NT2/D1 (cell line): ENCODE data around the gene PNKD.
"Not testable (repeated sequence)": the region's sequence is repeated elsewhere in the genome, so short reads cannot be mapped to it uniquely, and the experiment has no call there.

Source experiments
- DNase-seq: peaks from one replicate; pipeline ENCODE4 v3.0.0-alpha.2; 2011; ENCODE audit warnings: low read depth, low spot score
- H3K27me3 ChIP-seq: 2 replicates; pipeline ENCODE4 v1.6.0; 2011; ENCODE audit warnings: mild to moderate bottlenecking; ENCODE audit not compliant: insufficient read length, insufficient read depth
- H3K36me3 ChIP-seq: 2 replicates; pipeline ENCODE4 v1.6.1; 2011; ENCODE audit warnings: mild to moderate bottlenecking, low read length, mixed read lengths; ENCODE audit not compliant: insufficient read depth, insufficient read length
- H3K4me1 ChIP-seq: 2 replicates; pipeline ENCODE4 v1.5.1; 2011; ENCODE audit not compliant: insufficient read depth, insufficient read length
- H3K4me3 ChIP-seq: 2 replicates; pipeline ENCODE4 v1.5.1; 2011; ENCODE audit warnings: low read depth; ENCODE audit not compliant: insufficient read length
- H3K9ac ChIP-seq: 2 replicates; pipeline ENCODE4 v1.6.0; 2011; ENCODE audit warnings: low read depth; ENCODE audit not compliant: insufficient read length
- H3K9me3 ChIP-seq: 2 replicates; pipeline ENCODE4 v1.5.1; 2011; ENCODE audit warnings: mild to moderate bottlenecking, low read length; ENCODE audit not compliant: insufficient read depth
- SUZ12 ChIP-seq: IDR thresholded peaks from 2 replicates; pipeline ENCODE4 v1.6.1; 2011; ENCODE audit not compliant: insufficient read length, insufficient read depth; ENCODE audit errors: extremely low read depth
- YY1 ChIP-seq: IDR thresholded peaks from 2 replicates; pipeline ENCODE4 v1.6.1; 2011; ENCODE audit not compliant: insufficient read length, insufficient read depth
- ZNF274 ChIP-seq: IDR thresholded peaks from 2 replicates; pipeline ENCODE4 v1.6.1; 2011; ENCODE audit warnings: mild to moderate bottlenecking, low read depth, low read length

Gene PNKD

GRCh38 chr2:218267259-218267658 lies 3.1 kb upstream of the PNKD start:
- H3K27me3 ChIP-seq = no peaks in the 10 kb centered on the region
- H3K9ac ChIP-seq = no peak overlapping the region
- H3K4me3 ChIP-seq = no peak overlapping the region
- no peak for TF ChIP-seq ZNF274
- no peak for TF ChIP-seq YY1
- TF ChIP-seq SUZ12 = no peak
- H3K36me3 ChIP-seq = peaks cover 70% of the 10 kb centered on the region
- peaks cover 2% of the 10 kb centered on the region for H3K4me1 ChIP-seq
- no peak for DNase-seq
- no peaks in the 10 kb centered on the region for H3K9me3 ChIP-seq

- peaks cover 2% of the 10 kb centered on the region for H3K4me1 ChIP-seq
- DNase-seq = no peak
Observed at GRCh38 chr2:218270721-218271486, 585 bp downstream of the PNKD start.

DNA sequence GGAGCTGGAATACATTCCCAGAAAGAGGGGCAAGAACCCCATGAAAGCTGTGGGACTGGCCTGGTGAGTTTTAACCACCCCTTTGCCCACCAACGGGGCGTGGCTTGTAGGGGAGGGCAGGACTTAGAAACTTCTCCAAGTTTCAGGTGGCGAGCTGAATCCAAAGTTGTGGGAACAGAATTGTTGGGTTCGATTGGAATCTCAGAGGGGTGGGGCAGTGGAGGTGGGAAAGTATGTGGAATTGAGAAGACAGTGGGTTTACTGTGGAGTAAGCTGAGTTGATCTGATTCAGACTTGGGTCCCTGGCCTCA lies 1.1 kb downstream of the PNKD start:
- peaks cover 61% of the 10 kb centered on the region for H3K36me3 ChIP-seq
- H3K4me1 ChIP-seq = peaks cover 2% of the 10 kb centered on the region
- H3K4me3 ChIP-seq = peak overlapping the region; percentile 95
- H3K9me3 ChIP-seq = no peaks in the 10 kb centered on the region
- DNase-seq = no peak
- TF ChIP-seq YY1 = no peak
- no peak for TF ChIP-seq ZNF274
- no peak for TF ChIP-seq SUZ12
- peak overlapping the region; percentile 96 for H3K9ac ChIP-seq
- H3K27me3 ChIP-seq = no peaks in the 10 kb centered on the region

More at GRCh38 chr2:218270721-218271486, 585 bp downstream of the PNKD start:
- peak overlapping the region; percentile 96 for H3K9ac ChIP-seq
- H3K9me3 ChIP-seq = no peaks in the 10 kb centered on the region
- H3K4me3 ChIP-seq = peak overlapping the region; percentile 95
- no peak for TF ChIP-seq YY1
- no peak for TF ChIP-seq SUZ12
- no peak for TF ChIP-seq ZNF274
- no peaks in the 10 kb centered on the region for H3K27me3 ChIP-seq
- H3K36me3 ChIP-seq = peaks cover 61% of the 10 kb centered on the region

- H3K4me3 ChIP-seq = no peak overlapping the region
- peaks cover 61% of the 10 kb centered on the region for H3K36me3 ChIP-seq
- H3K9me3 ChIP-seq = no peaks in the 10 kb centered on the region
- peaks cover 2% of the 10 kb centered on the region for H3K4me1 ChIP-seq
- TF ChIP-seq ZNF274 (no peak), SUZ12 (no peak), YY1 (no peak)
- no peak overlapping the region for H3K9ac ChIP-seq
- H3K27me3 ChIP-seq = no peaks in the 10 kb centered on the region
- no peak for DNase-seq
Observed at GRCh38 chr2:218271865-218272530, 1.7 kb downstream of the PNKD start.

DNA sequence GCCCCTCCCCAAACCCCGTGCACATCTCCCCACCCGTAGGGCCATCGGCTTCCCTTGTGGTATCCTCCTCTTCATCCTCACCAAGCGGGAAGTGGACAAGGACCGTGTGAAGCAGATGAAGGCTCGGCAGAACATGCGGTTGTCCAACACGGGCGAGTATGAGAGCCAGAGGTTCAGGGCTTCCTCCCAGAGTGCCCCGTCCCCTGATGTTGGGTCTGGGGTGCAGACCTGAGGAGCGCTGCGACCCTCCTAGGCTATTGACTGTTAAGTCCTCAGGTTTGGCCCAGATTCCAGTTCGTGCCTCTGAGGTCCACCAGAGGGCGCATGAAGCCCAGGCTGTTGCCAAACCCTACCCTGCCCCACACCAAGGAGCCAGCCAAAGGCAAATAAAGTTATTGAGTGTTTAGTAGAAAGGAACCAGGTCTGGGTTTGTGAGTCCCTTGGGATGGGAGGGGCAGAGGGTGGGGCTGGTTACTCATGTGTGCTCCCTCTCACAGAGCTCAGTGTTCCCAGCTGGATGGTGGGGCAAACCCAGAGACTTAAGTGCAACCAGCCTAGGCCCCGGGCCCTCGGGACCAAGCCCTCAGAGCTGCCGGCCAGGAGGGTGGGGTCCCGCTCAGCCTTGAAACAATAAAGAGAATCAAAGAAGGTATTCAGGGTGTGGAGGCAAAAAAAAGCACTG lies 2.4 kb downstream of the PNKD start:
- Histone ChIP-seq H3K4me1 (peaks cover 2% of the 10 kb centered on the region), H3K9me3 (no peaks in the 10 kb centered on the region), H3K9ac (peak overlapping the region; percentile 24), H3K27me3 (no peaks in the 10 kb centered on the region), H3K36me3 (peaks cover 61% of the 10 kb centered on the region), H3K4me3 (no peak overlapping the region)
- peak; percentile 76 for DNase-seq
- no peak for TF ChIP-seq YY1
- TF ChIP-seq ZNF274 = no peak
- TF ChIP-seq SUZ12 = no peak

GRCh38 chr2:218273214-218273907 lies 3.0 kb downstream of the PNKD start:
- not testable (repeated sequence) for H3K4me1 ChIP-seq, H3K4me3 ChIP-seq, H3K27me3 ChIP-seq, H3K9me3 ChIP-seq, DNase-seq
- H3K36me3 ChIP-seq = peaks cover 65% of the 10 kb centered on the region
- peak overlapping the region; percentile 24 for H3K9ac ChIP-seq

DNA sequence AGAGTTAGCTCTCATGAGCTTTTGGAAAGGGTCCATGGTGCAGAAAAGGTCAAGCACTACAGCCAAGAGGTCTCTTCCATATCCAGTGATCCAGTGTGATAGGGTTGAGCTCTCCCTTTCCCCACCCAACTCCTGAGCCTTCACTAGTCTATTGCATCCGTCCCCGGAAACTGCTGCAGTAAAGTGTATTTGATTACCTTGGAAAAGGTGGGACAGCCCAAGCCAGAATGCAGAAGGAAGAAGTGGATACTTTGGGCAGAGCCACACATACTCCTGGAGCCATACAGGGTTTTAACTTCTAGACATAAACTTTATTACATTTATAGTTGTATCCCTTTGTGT lies 3.6 kb downstream of the PNKD start:
- Histone ChIP-seq H3K9me3 (no peaks in the 10 kb centered on the region), H3K4me1 (peaks cover 2% of the 10 kb centered on the region), H3K4me3 (no peak overlapping the region), H3K9ac (no peak overlapping the region), H3K36me3 (peaks cover 69% of the 10 kb centered on the region), H3K27me3 (no peaks in the 10 kb centered on the region)
- no peak for DNase-seq
- no peak for TF ChIP-seq YY1
- no peak for TF ChIP-seq ZNF274
- TF ChIP-seq SUZ12 = no peak
